GM21786 (cell line): Measurements from ENCODE around the gene UBASH3A.

Source experiments
- ATAC-seq: cut with Tn5 transposase; IDR thresholded peaks from one replicate; pipeline ENCODE4 v1.9.1; 2021; ENCODE audit not compliant: unreplicated experiment

Gene UBASH3A

GRCh38 chr21:42403611-42404231, at the start of gene UBASH3A:
Gene UBASH3A (plus strand): TSS chr21:42403902. CDS start chr21:42403946, 44 bp downstream.
- no peak for ATAC-seq

- no peak for ATAC-seq
These were observed 47.7 kb upstream of the UBASH3A start for GRCh38 chr21:42356046-42356445.

- ATAC-seq: no peak
These were observed 47.1 kb upstream of the UBASH3A start for GRCh38 chr21:42356650-42357049.

GRCh38 chr21:42357307-42357706, 46.4 kb upstream of the UBASH3A start:
- no peak for ATAC-seq

GRCh38 chr21:42358261-42358660, 45.4 kb upstream of the UBASH3A start:
- ATAC-seq: no peak

- no peak for ATAC-seq
These were observed 44.8 kb upstream of the UBASH3A start for GRCh38 chr21:42358937-42359336.

GRCh38 chr21:42360317-42360716, 43.4 kb upstream of the UBASH3A start:
- no peak for ATAC-seq

- no peak for ATAC-seq
These were observed 42.4 kb upstream of the UBASH3A start for GRCh38 chr21:42361286-42361685.

- ATAC-seq: no peak
These were observed 41.5 kb upstream of the UBASH3A start for GRCh38 chr21:42362198-42362597.

GRCh38 chr21:42362700-42363099, 41.0 kb upstream of the UBASH3A start:
- ATAC-seq: no peak

GRCh38 chr21:42363312-42363711, 40.4 kb upstream of the UBASH3A start:
- ATAC-seq: no peak

GRCh38 chr21:42364304-42364865, 39.3 kb upstream of the UBASH3A start:
- ATAC-seq: no peak

- ATAC-seq: no peak
These were observed 37.9 kb upstream of the UBASH3A start for GRCh38 chr21:42365770-42366169.

- ATAC-seq: no peak
These were observed 37.3 kb upstream of the UBASH3A start, which contains the start of gene TFF1 for GRCh38 chr21:42366292-42367010. Gene TFF1 (minus strand): TSS chr21:42366535. CDS start chr21:42366495, 40 bp downstream.

GRCh38 chr21:42367367-42368165, 36.1 kb upstream of the UBASH3A start:
- ATAC-seq: no peak

GRCh38 chr21:42369821-42370220, 33.9 kb upstream of the UBASH3A start:
- ATAC-seq: no peak

- no peak for ATAC-seq
These were observed 32.6 kb upstream of the UBASH3A start for GRCh38 chr21:42370894-42371654.

- no peak for ATAC-seq
These were observed 30.4 kb upstream of the UBASH3A start for GRCh38 chr21:42373196-42373907.

GRCh38 chr21:42373908-42374455, 29.7 kb upstream of the UBASH3A start:
- no peak for ATAC-seq

- ATAC-seq: no peak
These were observed 29.2 kb upstream of the UBASH3A start for GRCh38 chr21:42374457-42374856.
